ENCODE results near the gene HDAC9.

Gene HDAC9

GRCh38 chr7:18639711-18640110, 144.2 kb downstream of the HDAC9 start:
- TF ChIP-seq CTCF (IDR thresholded peaks at IDR 0.05; ENCODE audit: low read depth, low read length, poor library complexity, severe bottlenecking) (no peak), EZH2phosphoT487 (IDR thresholded peaks at IDR 0.05; ENCODE audit: borderline replicate concordance, low read length) (no peak)
- Histone ChIP-seq H3F3A (ENCODE audit: control insufficient read depth, insufficient read depth) (no peaks in the 10 kb centered on the region), H3K9me3 (ENCODE audit: control insufficient read depth, insufficient read depth, low read length) (no peaks in the 10 kb centered on the region), H3K4me1 (ENCODE audit: control insufficient read depth, low read length) (no peaks in the 10 kb centered on the region), H3K27ac (ENCODE audit: low read depth, low read length) (no peak overlapping the region), H3K4me3 (ENCODE audit: low read length) (no peak overlapping the region), H3K4me2 (ENCODE audit: low read length) (no peak overlapping the region), H3K79me2 (ENCODE audit: control insufficient read depth, low read length) (no peaks in the 10 kb centered on the region), H3K9me2 (replicated peaks; ENCODE audit: control insufficient read depth, low read length) (no peaks in the 10 kb centered on the region; the same call in 1 of the 2 replicates), H3K27me3 (ENCODE audit: control insufficient read depth, low read length) (no peaks in the 10 kb centered on the region), H3K36me3 (ENCODE audit: control insufficient read depth, low read length) (peaks cover 10% of the 10 kb centered on the region), H4K20me1 (ENCODE audit: control insufficient read depth, insufficient read depth, low read depth, low read length) (no peaks in the 10 kb centered on the region)

- no peak overlapping the region for H3K4me2 ChIP-seq (ENCODE audit: low read length)
- H3K4me3 ChIP-seq (ENCODE audit: low read length) = no peak overlapping the region
- no peaks in the 10 kb centered on the region for H3K27me3 ChIP-seq (ENCODE audit: control insufficient read depth, low read length)
- TF ChIP-seq CTCF (IDR thresholded peaks at IDR 0.05; ENCODE audit: low read depth, low read length, poor library complexity, severe bottlenecking) = no peak
- no peak for TF ChIP-seq EZH2phosphoT487 (IDR thresholded peaks at IDR 0.05; ENCODE audit: borderline replicate concordance, low read length)
- H3K9me3 ChIP-seq (ENCODE audit: control insufficient read depth, insufficient read depth, low read length) = no peaks in the 10 kb centered on the region
- H3K4me1 ChIP-seq (ENCODE audit: control insufficient read depth, low read length) = no peaks in the 10 kb centered on the region
- no peaks in the 10 kb centered on the region; the same call in 1 of the 2 replicates for H3K9me2 ChIP-seq (replicated peaks; ENCODE audit: control insufficient read depth, low read length)
- peaks cover 25% of the 10 kb centered on the region for H3K36me3 ChIP-seq (ENCODE audit: control insufficient read depth, low read length)
- H3K79me2 ChIP-seq (ENCODE audit: control insufficient read depth, low read length) = no peaks in the 10 kb centered on the region
- H3F3A ChIP-seq (ENCODE audit: control insufficient read depth, insufficient read depth) = no peaks in the 10 kb centered on the region
- no peak overlapping the region for H3K27ac ChIP-seq (ENCODE audit: low read depth, low read length)
- no peaks in the 10 kb centered on the region for H4K20me1 ChIP-seq (ENCODE audit: control insufficient read depth, insufficient read depth, low read depth, low read length)
Measured at GRCh38 chr7:18644981-18645380, 149.4 kb downstream of the HDAC9 start.

- no peak for TF ChIP-seq EZH2phosphoT487 (IDR thresholded peaks at IDR 0.05; ENCODE audit: borderline replicate concordance, low read length)
- no peak for TF ChIP-seq CTCF (IDR thresholded peaks at IDR 0.05; ENCODE audit: low read depth, low read length, poor library complexity, severe bottlenecking)
- Histone ChIP-seq H3K9me2 (replicated peaks; ENCODE audit: control insufficient read depth, low read length) (no peaks in the 10 kb centered on the region), H3K4me1 (ENCODE audit: control insufficient read depth, low read length) (no peaks in the 10 kb centered on the region), H3K4me2 (ENCODE audit: low read length) (no peak overlapping the region), H3K27ac (ENCODE audit: low read depth, low read length) (no peak overlapping the region), H3F3A (ENCODE audit: control insufficient read depth, insufficient read depth) (no peaks in the 10 kb centered on the region), H3K9me3 (ENCODE audit: control insufficient read depth, insufficient read depth, low read length) (no peaks in the 10 kb centered on the region), H3K79me2 (ENCODE audit: control insufficient read depth, low read length) (no peaks in the 10 kb centered on the region), H3K4me3 (ENCODE audit: low read length) (no peak overlapping the region), H4K20me1 (ENCODE audit: control insufficient read depth, insufficient read depth, low read depth, low read length) (no peaks in the 10 kb centered on the region), H3K36me3 (ENCODE audit: control insufficient read depth, low read length) (peaks cover 29% of the 10 kb centered on the region), H3K27me3 (ENCODE audit: control insufficient read depth, low read length) (no peaks in the 10 kb centered on the region)
Measured at GRCh38 chr7:18647582-18647981, 152.0 kb downstream of the HDAC9 start.

All from DOHH2 (cell line).